Measurements from ENCODE around the gene ANO1. TPM values are rescaled to one million over a fixed set of nuclear protein-coding genes. Genes with fewer than 3 reads are reported as not detected.

ANO1 gene
- total RNA-seq, 6 experiments from 2014 or later, result 32.1 to 292 (median 78.0) TPM

GRCh38 chr11:70146895-70147520 is 68.9 kb downstream of the ANO1 start:
- ATAC-seq (peak in 2 of 4 donors; percentile 8 to 17), DNase-seq (no peak)
- intact Hi-C loops (cut with DNase I), result no loop called here
- no peaks in the 10 kb centered on the region for H3K27me3 ChIP-seq
- H3K27ac ChIP-seq, result no peak overlapping the region
- WGBS (ENCODE audit: insufficient coverage, low coverage, low lambda C conversion rate, missing lambda C conversion rate), result 59% methylated on average over 6 of the region's 14 CpGs
- no peak overlapping the region for H3K4me3 ChIP-seq
- H3K36me3 ChIP-seq, result peaks cover 0 to 27% (median 3%) of the 10 kb centered on the region in 4 donors
- H3K4me1 ChIP-seq, result no peaks in the 10 kb centered on the region
- no peak for TF ChIP-seq CTCF (IDR thresholded peaks at IDR 0.05)
- no peak for TF ChIP-seq POLR2A (IDR thresholded peaks at IDR 0.05)
- H3K9me3 ChIP-seq, result no peaks in the 10 kb centered on the region

- Histone ChIP-seq H3K27ac (no peak overlapping the region), H3K36me3 (peaks cover 0 to 22% (median 3%) of the 10 kb centered on the region in 4 donors), H3K27me3 (no peaks in the 10 kb centered on the region), H3K4me3 (no peak overlapping the region), H3K4me1 (no peaks in the 10 kb centered on the region), H3K9me3 (no peaks in the 10 kb centered on the region)
- 53% methylated on average over 3 of the region's 13 CpGs for WGBS (ENCODE audit: insufficient coverage, low coverage, low lambda C conversion rate, missing lambda C conversion rate)
- ATAC-seq (no peak), DNase-seq (no peak)
- intact Hi-C loops (cut with DNase I), result no loop called here
- TF ChIP-seq POLR2A (IDR thresholded peaks at IDR 0.05) (no peak), CTCF (IDR thresholded peaks at IDR 0.05) (no peak)
Measured at GRCh38 chr11:70147668-70148067, 69.6 kb downstream of the ANO1 start.

- DNase-seq (no peak), ATAC-seq (no peak)
- H3K27ac ChIP-seq, result no peak overlapping the region
- no peaks in the 10 kb centered on the region for H3K9me3 ChIP-seq
- intact Hi-C loops (cut with DNase I), result no loop called here
- H3K36me3 ChIP-seq, result peaks cover 0 to 38% (median 0%) of the 10 kb centered on the region in 4 donors
- no peaks in the 10 kb centered on the region for H3K4me1 ChIP-seq
- no peak overlapping the region for H3K4me3 ChIP-seq
- H3K27me3 ChIP-seq, result no peaks in the 10 kb centered on the region
- TF ChIP-seq CTCF (IDR thresholded peaks at IDR 0.05) (no peak), POLR2A (IDR thresholded peaks at IDR 0.05) (no peak)
- WGBS (ENCODE audit: insufficient coverage, low coverage, low lambda C conversion rate, missing lambda C conversion rate), result 98% methylated on average over 8 of the region's 9 CpGs
Measured at GRCh38 chr11:70151671-70152070, 73.6 kb downstream of the ANO1 start.

- Histone ChIP-seq H3K4me1 (no peaks in the 10 kb centered on the region), H3K27ac (no peak overlapping the region), H3K27me3 (no peaks in the 10 kb centered on the region), H3K9me3 (no peaks in the 10 kb centered on the region), H3K36me3 (peaks cover 0 to 41% (median 0%) of the 10 kb centered on the region in 4 donors), H3K4me3 (no peak overlapping the region)
- no peak for DNase-seq
- no peak for ATAC-seq
- 84% methylated on average over 6 of the region's 7 CpGs for whole genome bisulfite sequencing (ENCODE audit: insufficient coverage, low coverage, low lambda C conversion rate, missing lambda C conversion rate)
- no peak for TF ChIP-seq CTCF (IDR thresholded peaks at IDR 0.05)
- TF ChIP-seq POLR2A (IDR thresholded peaks at IDR 0.05), result no peak
- intact Hi-C loops (cut with DNase I), result no loop called here
Measured at GRCh38 chr11:70153133-70153727, 75.1 kb downstream of the ANO1 start.
